DND-41 (cell line): ENCODE data around the gene MICAL2.

Experiments
- CTCF ChIP-seq: IDR thresholded peaks from 2 replicates; pipeline ENCODE4 v1.5.1; 2012; ENCODE audit warnings: borderline replicate concordance, low read length, moderate library complexity, mild to moderate bottlenecking; ENCODE audit not compliant: poor library complexity, severe bottlenecking; ENCODE audit errors: extremely low read depth
- EZH2 ChIP-seq: IDR thresholded peaks from 3 replicates; pipeline ENCODE4 v1.6.1; 2012; ENCODE audit warnings: borderline replicate concordance, low read depth, mild to moderate bottlenecking, moderate library complexity, low read length, inconsistent platforms; ENCODE audit not compliant: severe bottlenecking

GRCh38 chr11:12176410-12176809 is 66.0 kb downstream of the MICAL2 start:
- no peak for TF ChIP-seq CTCF
- TF ChIP-seq EZH2, result no peak
